ENCODE measurements around the gene FZR1.

DNA sequence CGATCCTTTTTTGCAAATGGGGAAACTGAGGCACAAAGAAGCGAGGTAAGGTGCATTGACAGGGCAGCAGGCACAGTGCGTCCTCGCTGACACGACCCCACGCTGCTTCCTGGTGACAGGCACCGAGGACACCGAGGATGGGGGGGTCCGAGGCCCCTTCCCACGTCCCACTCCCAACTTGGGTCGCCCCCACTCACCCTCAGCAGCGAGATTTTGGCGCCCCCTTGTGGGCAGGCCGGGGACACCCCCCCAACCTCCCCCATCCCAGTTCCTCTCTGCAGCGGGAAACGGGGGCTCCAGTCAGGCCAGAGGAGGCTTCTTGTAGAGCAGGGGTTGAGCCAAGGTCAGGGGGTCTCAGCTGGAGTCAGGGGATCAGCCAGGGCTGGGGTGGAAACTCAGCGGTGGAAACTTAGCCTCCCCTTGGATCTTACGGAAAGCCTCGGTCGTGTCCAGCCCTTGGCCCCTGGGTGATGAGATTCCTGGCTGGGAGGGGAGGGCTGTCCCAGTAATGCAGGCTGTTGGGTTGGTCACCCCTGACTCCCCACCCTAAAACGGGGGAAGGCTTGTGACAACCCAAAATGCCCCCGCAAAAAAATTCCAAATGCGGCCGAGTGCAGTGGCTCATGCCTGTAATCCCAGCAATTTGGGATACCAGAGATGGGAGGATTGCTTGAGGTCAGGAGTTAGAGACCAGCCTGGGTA lies 34.0 kb upstream of the FZR1 start:
- TF ChIP-seq, protein P1, sequence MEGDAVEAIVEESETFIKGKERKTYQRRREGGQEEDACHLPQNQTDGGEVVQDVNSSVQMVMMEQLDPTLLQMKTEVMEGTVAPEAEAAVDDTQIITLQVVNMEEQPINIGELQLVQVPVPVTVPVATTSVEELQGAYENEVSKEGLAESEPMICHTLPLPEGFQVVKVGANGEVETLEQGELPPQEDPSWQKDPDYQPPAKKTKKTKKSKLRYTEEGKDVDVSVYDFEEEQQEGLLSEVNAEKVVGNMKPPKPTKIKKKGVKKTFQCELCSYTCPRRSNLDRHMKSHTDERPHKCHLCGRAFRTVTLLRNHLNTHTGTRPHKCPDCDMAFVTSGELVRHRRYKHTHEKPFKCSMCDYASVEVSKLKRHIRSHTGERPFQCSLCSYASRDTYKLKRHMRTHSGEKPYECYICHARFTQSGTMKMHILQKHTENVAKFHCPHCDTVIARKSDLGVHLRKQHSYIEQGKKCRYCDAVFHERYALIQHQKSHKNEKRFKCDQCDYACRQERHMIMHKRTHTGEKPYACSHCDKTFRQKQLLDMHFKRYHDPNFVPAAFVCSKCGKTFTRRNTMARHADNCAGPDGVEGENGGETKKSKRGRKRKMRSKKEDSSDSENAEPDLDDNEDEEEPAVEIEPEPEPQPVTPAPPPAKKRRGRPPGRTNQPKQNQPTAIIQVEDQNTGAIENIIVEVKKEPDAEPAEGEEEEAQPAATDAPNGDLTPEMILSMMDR (IDR thresholded peaks at IDR 0.05; ENCODE audit: insufficient read depth, low read length, poor library complexity, severe bottlenecking) = peak; percentile 66
- no peak for TF ChIP-seq EZH2phosphoT487 (conservative IDR thresholded peaks at IDR 0.05; ENCODE audit: low read length)
